Measurements from ENCODE around the gene GNAQ. TPM values are rescaled to one million over a fixed set of nuclear protein-coding genes. Genes with fewer than 3 reads are reported as not detected.
"Not testable (repeated sequence)": the region's sequence is repeated elsewhere in the genome, so short reads cannot be mapped to it uniquely, and the experiment has no call there.

Gene GNAQ
- total RNA-seq, 2 donors from 2014 or later: 22.3 to 22.7 TPM

DNA sequence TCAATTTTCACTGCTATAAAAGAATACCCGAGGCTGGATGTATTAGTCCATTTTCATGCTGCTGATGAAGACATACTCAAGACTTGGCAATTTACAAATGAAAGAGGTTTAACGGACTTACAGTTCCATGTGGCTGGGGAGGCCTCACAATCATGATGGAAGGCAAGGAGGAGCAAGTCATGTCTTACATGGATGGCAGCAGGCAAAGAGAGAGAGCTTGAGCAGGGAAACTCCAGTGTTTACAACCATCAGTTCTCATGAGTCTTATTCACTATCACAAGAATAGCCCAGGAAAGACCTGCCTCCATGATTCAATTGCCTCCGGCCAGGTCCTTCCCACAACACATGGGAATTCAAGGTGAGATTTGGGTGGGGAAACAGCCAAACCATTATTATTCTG, 170.7 kb downstream of the GNAQ start:
- not testable (repeated sequence) for H3K27me3 Mint-ChIP-seq (ENCODE audit: low read depth); H3K27ac Mint-ChIP-seq; ATAC-seq (replicated peaks in 1 of 2); H3K4me3 Mint-ChIP-seq; DNase-seq
- Mint-ChIP-seq H3K4me1 (ENCODE audit: low read depth) (peaks cover 17% of the 10 kb centered on the region), H3K36me3 (ENCODE audit: insufficient read depth in 2 of 2) (peaks cover 20 to 25% of the 10 kb centered on the region in 2 donors), H3K9me3 (peaks cover 13% of the 10 kb centered on the region in 2 donors)

DNA sequence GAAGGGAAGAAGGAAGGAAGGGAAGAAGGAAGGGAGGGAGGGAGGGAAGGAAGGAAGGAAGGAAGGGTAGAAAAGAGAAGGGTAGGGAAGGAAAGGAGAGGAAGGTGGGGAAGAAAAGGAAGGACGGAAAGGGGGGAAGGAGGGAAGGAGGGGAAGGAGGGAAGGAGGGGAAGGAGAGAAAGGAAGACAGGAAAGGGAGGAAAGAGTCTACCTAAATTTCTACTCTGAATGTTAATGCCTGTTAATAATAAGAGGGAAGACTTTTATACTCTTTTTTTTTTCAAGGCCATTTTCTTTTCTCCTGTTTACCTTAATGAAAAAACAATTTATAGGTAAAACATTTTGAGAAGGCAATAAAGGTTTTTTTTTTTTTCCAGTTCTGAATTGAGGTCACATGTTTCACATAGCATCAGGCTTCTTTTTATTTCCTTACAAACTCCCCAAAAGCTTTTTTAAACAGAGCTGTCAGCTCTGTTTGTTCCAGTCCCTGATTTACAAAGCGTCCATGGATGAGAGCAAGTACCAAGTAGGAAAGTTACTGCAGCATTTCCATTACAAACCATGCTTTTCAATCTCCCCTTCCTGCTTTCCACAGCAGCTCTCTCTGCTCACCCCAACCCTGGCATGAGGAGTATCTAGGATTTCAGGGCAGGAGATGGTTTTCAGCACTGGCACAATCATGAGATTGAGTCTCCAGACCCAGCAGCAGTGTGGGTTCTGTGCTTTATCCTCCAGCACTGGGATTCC, 173.9 kb downstream of the GNAQ start:
- no peak for DNase-seq
- Mint-ChIP-seq H3K36me3 (ENCODE audit: insufficient read depth in 2 of 2) (peaks cover 7 to 13% of the 10 kb centered on the region in 2 donors), H3K27ac (no peak overlapping the region), H3K4me3 (no peak overlapping the region), H3K9me3 (peaks cover 5 to 8% of the 10 kb centered on the region in 2 donors), H3K4me1 (ENCODE audit: low read depth) (peaks cover 20% of the 10 kb centered on the region), H3K27me3 (ENCODE audit: low read depth) (no peaks in the 10 kb centered on the region)
- ATAC-seq (replicated peaks in 1 of 2): no peak

DNA sequence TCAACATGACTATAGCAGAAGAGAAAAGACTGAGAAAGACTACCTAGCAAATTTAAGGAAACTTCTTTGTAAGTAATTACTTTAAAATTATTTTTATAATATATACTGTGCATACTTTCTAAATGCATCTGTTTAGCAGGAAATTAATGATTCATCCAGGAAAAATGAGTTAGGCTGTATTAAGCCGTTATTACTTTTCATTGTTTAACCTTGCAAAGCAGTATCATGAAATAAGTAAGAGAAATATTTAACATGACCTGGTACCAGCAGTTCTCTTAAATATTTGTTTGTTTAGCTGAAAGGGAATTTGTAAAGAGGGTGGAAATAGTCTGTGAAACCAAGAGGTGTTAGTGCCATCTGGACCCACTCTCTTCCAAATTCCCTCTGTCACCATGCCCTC, 175.0 kb downstream of the GNAQ start:
- H3K27ac Mint-ChIP-seq: no peak overlapping the region
- H3K9me3 Mint-ChIP-seq: peaks cover 5 to 8% of the 10 kb centered on the region in 2 donors
- peaks cover 20% of the 10 kb centered on the region for H3K4me1 Mint-ChIP-seq (ENCODE audit: low read depth)
- no peaks in the 10 kb centered on the region for H3K27me3 Mint-ChIP-seq (ENCODE audit: low read depth)
- H3K4me3 Mint-ChIP-seq: no peak overlapping the region
- DNase-seq (no peak), ATAC-seq (replicated peaks in 1 of 2) (no peak)
- H3K36me3 Mint-ChIP-seq (ENCODE audit: insufficient read depth in 2 of 2): peaks cover 7 to 11% of the 10 kb centered on the region in 2 donors

DNA sequence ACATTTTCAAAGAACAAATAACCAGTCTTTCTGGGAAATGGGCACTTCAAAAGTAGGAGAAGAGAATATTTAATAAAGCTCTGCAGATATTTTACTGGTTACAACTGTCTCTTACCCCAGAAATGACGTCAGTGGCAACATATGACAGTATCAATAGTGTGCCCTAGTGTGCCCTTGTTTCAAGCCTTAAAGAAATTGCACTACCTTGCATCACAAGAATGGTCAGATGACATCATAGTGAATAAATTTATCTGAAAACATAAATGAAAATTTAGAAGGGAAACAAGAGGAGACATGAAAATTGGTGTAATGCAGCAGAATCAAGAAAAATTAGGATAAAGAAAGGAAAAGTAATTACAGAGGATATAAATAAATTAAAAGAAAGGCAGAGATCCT, 176.7 kb downstream of the GNAQ start:
- ATAC-seq (replicated peaks in 1 of 2) (no peak), DNase-seq (no peak)
- no peaks in the 10 kb centered on the region for H3K27me3 Mint-ChIP-seq (ENCODE audit: low read depth)
- H3K9me3 Mint-ChIP-seq: peaks cover 5 to 8% of the 10 kb centered on the region in 2 donors
- peaks cover 20% of the 10 kb centered on the region for H3K4me1 Mint-ChIP-seq (ENCODE audit: low read depth)
- no peak overlapping the region for H3K4me3 Mint-ChIP-seq
- peaks cover 5 to 7% of the 10 kb centered on the region in 2 donors for H3K36me3 Mint-ChIP-seq (ENCODE audit: insufficient read depth in 2 of 2)
- H3K27ac Mint-ChIP-seq: no peak overlapping the region

DNA sequence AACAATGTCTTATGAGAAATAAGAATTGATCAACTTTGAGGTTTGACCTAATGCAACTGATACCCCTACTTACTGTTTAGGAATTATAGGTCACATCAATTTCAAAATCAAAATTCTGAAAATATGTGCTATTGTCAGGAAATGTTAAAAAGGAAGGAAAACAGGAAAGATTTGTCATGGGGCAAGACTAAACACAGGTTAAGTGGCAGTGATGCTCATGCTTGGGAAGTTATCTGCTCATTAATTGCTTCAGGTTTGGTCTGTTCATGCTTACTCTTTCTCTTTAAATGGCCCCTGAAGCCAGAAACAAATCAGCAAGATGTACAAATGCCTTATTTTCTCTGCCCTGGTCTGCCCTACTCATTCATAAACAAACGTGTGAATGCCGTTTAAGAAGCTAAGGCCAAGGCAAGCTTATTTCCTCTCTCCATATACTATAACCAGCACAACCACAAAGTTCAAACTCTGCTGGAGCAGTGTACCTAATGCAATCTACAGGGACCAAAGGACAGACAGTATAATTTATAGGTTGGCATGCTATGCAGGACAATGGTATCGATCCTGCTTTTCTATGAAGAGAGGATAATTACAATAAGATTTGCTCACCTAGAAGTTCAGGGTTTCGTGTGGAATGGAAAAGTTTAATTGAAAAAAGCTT, 177.2 kb downstream of the GNAQ start:
- peaks cover 5 to 7% of the 10 kb centered on the region in 2 donors for H3K36me3 Mint-ChIP-seq (ENCODE audit: insufficient read depth in 2 of 2)
- peaks cover 5 to 8% of the 10 kb centered on the region in 2 donors for H3K9me3 Mint-ChIP-seq
- ATAC-seq (replicated peaks in 1 of 2): no peak
- H3K4me1 Mint-ChIP-seq (ENCODE audit: low read depth): peaks cover 20% of the 10 kb centered on the region
- no peak overlapping the region for H3K4me3 Mint-ChIP-seq
- H3K27ac Mint-ChIP-seq: no peak overlapping the region
- H3K27me3 Mint-ChIP-seq (ENCODE audit: low read depth): no peaks in the 10 kb centered on the region
- no peak for DNase-seq

DNA sequence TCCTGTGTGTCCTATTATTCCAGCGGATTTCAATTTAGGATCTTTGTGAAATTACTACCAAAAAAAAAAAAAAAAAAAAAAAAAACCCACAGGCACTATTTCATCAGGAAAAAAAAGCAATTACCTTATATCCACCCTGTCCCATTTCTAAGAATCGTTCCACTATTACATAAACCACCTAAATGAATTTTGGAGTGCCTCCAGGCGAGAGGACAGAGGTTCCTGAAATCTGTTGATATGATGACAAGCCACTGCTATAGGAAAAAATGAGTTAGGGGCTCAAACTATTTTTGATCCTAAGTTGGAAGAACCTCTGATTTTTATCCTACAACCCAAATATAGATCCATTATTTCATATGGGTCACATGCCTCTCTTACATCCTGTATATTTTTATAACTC, 177.9 kb downstream of the GNAQ start:
- ATAC-seq (replicated peaks in 1 of 2) (no peak), DNase-seq (no peak)
- peaks cover 20% of the 10 kb centered on the region for H3K4me1 Mint-ChIP-seq (ENCODE audit: low read depth)
- H3K9me3 Mint-ChIP-seq: peaks cover 2 to 4% of the 10 kb centered on the region in 2 donors
- no peak overlapping the region for H3K27ac Mint-ChIP-seq
- no peaks in the 10 kb centered on the region for H3K27me3 Mint-ChIP-seq (ENCODE audit: low read depth)
- peaks cover 3 to 4% of the 10 kb centered on the region in 2 donors for H3K36me3 Mint-ChIP-seq (ENCODE audit: insufficient read depth in 2 of 2)
- H3K4me3 Mint-ChIP-seq: no peak overlapping the region

DNA sequence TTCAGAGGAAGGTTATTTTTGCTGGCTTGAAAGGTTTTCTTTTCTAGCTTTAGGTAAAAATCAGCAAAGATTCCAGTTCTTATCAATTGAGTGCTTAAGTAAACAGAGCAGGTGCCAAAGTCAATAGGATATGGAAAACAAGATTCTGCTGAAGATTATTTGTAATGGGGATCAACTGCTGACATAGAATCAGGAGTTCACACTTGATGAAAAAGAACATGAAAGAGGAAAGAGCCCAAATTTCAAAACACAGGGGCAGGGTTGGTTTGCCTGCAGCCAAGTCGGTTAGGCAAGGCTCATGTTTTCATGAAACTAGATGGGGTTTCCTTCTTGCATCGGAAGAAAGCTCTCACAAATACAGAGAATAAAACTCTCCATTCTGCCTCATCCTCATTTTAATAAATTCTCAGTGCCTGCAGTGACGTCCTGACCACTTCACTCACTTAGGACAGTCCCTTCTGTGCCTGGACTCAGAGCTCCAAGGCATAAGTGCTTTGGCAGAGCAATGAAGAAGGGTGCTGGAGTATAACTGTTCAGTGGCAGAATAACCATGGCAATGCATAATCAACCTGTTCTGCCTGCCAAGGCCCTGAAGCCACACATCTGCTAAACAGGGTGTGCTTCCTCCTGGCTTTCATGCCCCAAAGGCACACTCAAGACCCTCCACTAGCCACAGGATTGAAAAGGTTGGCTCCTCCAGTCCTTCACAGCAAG, 179.6 kb downstream of the GNAQ start:
- Mint-ChIP-seq H3K4me3 (no peak overlapping the region), H3K27me3 (ENCODE audit: low read depth) (no peaks in the 10 kb centered on the region), H3K27ac (no peak overlapping the region), H3K4me1 (ENCODE audit: low read depth) (peaks cover 19% of the 10 kb centered on the region), H3K36me3 (ENCODE audit: insufficient read depth in 2 of 2) (no peaks in the 10 kb centered on the region), H3K9me3 (no peaks in the 10 kb centered on the region)
- DNase-seq: no peak
- ATAC-seq (replicated peaks in 1 of 2): no peak

DNA sequence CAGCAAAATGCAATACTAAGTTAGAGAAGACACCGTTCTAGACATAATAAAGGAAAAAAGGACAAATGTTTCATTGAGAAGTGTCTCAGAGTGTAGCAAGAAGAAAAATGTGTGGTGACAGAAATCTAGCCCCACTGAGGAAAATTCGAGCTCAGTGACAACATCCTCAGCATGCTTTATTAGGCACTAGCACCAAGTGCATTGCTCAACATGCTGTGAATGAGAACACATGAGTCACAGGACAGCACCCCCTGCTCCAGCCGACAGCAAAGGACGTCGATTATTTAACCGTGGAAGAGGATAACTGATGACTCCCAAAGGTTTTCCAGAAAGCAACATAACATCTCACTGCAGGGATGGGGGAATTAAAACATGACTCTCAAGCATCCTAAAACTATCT, 182.7 kb downstream of the GNAQ start:
- Mint-ChIP-seq H3K4me1 (ENCODE audit: low read depth) (peaks cover 7% of the 10 kb centered on the region), H3K36me3 (ENCODE audit: insufficient read depth in 2 of 2) (no peaks in the 10 kb centered on the region), H3K4me3 (no peak overlapping the region), H3K9me3 (no peaks in the 10 kb centered on the region), H3K27me3 (ENCODE audit: low read depth) (no peaks in the 10 kb centered on the region), H3K27ac (no peak overlapping the region)
- no peak for ATAC-seq (replicated peaks in 1 of 2)
- no peak for DNase-seq

DNA sequence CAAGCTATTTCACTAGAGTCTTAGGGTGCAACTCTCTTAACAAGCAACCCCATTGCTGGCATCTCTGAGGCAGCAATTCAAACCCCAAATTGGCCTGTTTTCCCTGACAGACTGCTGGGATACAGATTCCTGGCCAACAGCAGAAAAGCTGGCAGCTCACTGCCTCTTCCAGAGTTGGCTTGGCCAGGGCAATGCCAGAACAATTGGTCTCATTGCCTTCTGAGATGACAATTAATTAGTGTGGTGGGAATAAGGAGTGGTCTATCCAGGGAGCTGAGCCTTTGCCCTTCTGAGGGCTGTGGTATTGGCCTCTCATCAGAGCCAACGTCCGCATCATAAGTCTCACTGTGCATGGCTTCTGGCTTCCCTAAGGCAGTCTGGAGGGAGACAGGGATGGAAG, 183.2 kb downstream of the GNAQ start:
- no peak overlapping the region for H3K4me3 Mint-ChIP-seq
- H3K27ac Mint-ChIP-seq: no peak overlapping the region
- ATAC-seq (replicated peaks in 1 of 2) (no peak), DNase-seq (no peak)
- H3K27me3 Mint-ChIP-seq (ENCODE audit: low read depth): no peaks in the 10 kb centered on the region
- H3K9me3 Mint-ChIP-seq: no peaks in the 10 kb centered on the region
- H3K36me3 Mint-ChIP-seq (ENCODE audit: insufficient read depth in 2 of 2): no peaks in the 10 kb centered on the region
- peaks cover 5% of the 10 kb centered on the region for H3K4me1 Mint-ChIP-seq (ENCODE audit: low read depth)

DNA sequence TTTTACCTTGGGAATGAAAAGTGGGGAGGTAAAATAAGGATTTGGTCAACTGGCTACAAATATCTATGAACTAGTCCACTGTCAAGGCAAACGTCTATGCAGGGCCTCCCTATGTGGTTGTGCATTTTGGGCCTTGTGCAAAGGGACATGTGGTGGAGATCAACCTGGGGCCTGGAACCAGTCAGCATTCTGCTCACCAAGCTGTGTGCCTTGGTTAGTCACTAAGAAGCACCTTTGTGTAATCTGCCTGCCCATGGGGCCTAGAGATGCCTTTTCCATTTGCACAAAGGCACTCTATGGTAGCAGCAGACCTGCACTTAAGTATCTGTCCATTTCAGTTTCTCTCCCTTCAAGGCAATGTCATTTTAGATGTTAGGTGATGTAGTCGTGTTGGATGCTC, 184.0 kb downstream of the GNAQ start:
- peak in 1 of 2 donors; percentile 35 for ATAC-seq (replicated peaks in 1 of 2)
- H3K4me3 Mint-ChIP-seq: no peak overlapping the region
- DNase-seq: no peak
- no peaks in the 10 kb centered on the region for H3K36me3 Mint-ChIP-seq (ENCODE audit: insufficient read depth in 2 of 2)
- no peaks in the 10 kb centered on the region for H3K27me3 Mint-ChIP-seq (ENCODE audit: low read depth)
- no peak overlapping the region for H3K27ac Mint-ChIP-seq
- H3K9me3 Mint-ChIP-seq: no peaks in the 10 kb centered on the region
- peaks cover 5% of the 10 kb centered on the region for H3K4me1 Mint-ChIP-seq (ENCODE audit: low read depth)

DNA sequence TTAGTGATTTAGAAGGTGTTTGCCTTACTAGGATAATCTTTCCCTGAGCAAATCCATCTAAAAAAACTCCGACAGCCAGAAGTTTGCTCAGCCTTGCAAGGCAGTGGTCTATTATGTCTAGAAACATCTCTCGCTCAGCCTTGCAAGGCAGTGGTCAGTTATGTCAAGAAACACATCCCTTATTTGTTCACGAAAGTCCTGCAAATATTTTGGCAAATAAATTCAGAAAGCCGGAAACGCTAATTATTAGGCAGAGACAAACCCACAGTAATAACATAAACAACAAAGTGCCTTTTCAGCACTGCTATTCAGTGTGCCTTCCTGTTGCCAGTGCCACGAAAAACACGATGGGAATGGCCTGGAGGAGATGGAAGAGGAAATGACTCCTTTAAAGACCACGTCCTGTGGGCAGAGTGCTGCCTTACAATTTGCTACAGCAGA, 184.5 kb downstream of the GNAQ start:
- no peaks in the 10 kb centered on the region for H3K36me3 Mint-ChIP-seq (ENCODE audit: insufficient read depth in 2 of 2)
- H3K27me3 Mint-ChIP-seq (ENCODE audit: low read depth): no peaks in the 10 kb centered on the region
- no peak overlapping the region for H3K4me3 Mint-ChIP-seq
- no peaks in the 10 kb centered on the region for H3K9me3 Mint-ChIP-seq
- H3K4me1 Mint-ChIP-seq (ENCODE audit: low read depth): peaks cover 6% of the 10 kb centered on the region
- no peak for ATAC-seq (replicated peaks in 1 of 2)
- H3K27ac Mint-ChIP-seq: no peak overlapping the region
- DNase-seq: no peak

DNA sequence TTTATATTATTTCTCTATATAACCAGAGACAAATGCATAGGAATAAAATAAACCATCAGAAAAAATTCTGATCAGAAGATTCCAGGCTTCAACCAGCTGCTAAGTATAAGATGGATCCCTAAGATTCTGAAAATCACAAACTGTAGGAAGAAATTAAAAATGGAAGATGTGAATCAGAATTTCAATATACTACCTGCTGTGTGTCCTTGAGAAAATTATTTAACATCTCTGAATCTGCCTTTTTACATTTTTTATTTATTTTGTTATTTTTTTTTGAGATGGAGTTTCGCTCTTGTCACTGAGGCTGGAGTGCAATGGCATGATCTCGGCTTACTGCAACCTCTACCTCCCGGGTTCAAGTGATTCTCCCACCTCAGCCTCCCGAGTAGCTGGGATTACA, 187.2 kb downstream of the GNAQ start:
- ATAC-seq (replicated peaks in 1 of 2) (no peak), DNase-seq (no peak)
- Mint-ChIP-seq H3K4me3 (no peak overlapping the region), H3K4me1 (ENCODE audit: low read depth) (peaks cover 24% of the 10 kb centered on the region), H3K27me3 (ENCODE audit: low read depth) (no peaks in the 10 kb centered on the region), H3K9me3 (no peaks in the 10 kb centered on the region), H3K27ac (no peak overlapping the region), H3K36me3 (ENCODE audit: insufficient read depth in 2 of 2) (no peaks in the 10 kb centered on the region)

DNA sequence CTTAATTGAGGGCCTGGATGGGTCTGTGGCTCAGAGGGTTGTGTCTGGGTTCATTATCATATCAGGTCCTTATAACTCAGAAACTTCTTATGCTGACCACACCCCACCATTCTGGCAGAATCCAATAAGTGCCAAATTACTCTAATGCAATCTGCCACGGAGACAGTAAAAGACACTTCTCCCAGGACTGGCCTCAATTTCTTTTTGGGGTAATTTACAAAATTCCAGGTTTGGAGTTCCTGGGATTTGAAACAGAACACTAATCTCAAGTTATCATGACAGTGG, 187.8 kb downstream of the GNAQ start:
- no peaks in the 10 kb centered on the region for H3K36me3 Mint-ChIP-seq (ENCODE audit: insufficient read depth in 2 of 2)
- H3K4me3 Mint-ChIP-seq: no peak overlapping the region
- H3K27ac Mint-ChIP-seq: no peak overlapping the region
- no peak for DNase-seq
- H3K4me1 Mint-ChIP-seq (ENCODE audit: low read depth): peaks cover 24% of the 10 kb centered on the region
- H3K9me3 Mint-ChIP-seq: no peaks in the 10 kb centered on the region
- no peaks in the 10 kb centered on the region for H3K27me3 Mint-ChIP-seq (ENCODE audit: low read depth)
- no peak for ATAC-seq (replicated peaks in 1 of 2)

All from activated T-cell treated with anti-CD3 and anti-CD28 coated beads, Interleukin-2, amount 50 U/mL, for 72 hours (primary cell).